SK-N-DZ (cell line): ENCODE data around the gene TP73.

Experiments
- DNase-seq: peaks from one replicate; pipeline ENCODE4 v3.0.0-alpha.2; 2015; ENCODE audit warnings: low spot score

The TP73 gene

DNA sequence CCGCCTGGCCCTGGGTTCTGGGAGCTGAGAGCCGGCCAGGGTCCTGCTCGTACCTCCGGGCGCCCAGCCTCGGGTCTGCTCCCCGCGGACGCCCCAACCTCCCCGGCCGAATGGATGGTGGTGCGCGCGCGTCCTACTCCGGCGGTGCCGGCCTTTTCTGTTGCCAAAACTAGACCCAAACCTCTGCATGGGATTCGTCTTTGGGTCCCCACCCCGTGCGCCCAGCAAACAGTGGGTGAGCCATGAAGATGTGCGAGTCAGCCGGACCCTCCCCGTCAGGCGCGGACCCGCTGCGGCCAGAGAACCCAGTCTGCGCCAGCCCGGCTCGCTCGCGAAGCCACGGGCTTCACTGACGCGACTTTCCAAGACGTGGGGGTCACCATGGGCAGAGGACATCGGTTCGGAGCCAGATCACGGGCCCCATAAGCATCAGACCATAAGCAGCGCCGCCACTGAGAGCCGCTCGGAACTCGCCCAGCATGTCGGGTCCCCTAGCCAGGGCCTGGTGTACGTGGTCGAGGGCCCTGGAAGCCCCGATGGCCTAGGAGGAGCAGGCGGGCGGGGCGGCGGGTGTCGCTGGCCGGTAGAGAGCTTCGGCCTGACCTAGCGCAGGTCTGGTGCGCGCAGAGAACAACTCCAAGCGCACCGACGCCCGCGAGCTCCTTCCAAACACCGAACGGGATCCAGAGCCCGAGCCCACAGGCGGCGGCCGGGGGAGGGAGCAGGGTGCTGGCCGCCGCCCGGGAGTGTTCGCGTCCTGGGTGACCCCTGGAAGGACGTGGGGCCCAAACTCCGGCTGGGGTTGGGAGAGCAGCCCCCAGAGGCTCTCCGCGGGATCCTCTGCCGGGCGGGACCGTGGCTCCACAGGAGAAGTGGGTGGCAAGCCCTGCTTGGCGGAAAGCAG lies 1.0 kb upstream of the TP73 start:
- no peak for DNase-seq

DNA sequence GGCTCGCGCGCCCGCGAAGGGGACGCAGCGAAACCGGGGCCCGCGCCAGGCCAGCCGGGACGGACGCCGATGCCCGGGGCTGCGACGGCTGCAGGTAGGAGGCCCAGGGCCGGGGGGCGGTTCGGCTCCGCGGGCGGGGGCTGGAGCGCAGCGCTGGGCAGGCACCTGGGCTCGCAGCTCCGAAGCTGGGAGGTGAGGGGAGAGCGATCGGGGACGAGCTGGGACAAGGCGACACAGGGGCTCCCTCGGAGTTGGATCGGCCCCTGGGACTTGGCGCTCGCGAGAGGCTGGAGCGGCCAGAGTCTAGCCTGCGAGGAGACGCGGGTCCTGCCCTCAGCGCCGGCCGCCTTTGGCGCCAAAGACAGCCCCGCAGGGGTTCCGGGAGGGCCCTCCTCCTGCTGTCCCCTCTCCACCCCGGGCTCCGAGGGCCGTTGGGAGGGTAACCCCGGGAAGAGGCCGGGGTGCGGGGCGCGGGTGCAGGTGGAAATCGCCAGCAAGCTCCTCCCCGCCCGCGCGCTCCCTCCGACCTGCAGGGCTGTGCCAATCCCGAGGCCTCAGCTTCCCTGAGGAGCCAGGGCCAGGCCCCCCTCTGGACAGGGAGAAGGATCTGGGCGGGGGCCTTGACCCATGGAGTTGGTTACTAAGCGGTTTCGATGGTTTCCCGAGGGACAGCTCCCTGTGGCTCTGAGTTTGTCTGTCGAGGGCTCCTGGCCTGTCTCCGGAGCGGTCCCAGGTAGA lies 401 bp downstream of the TP73 start:
- no peak for DNase-seq

DNA sequence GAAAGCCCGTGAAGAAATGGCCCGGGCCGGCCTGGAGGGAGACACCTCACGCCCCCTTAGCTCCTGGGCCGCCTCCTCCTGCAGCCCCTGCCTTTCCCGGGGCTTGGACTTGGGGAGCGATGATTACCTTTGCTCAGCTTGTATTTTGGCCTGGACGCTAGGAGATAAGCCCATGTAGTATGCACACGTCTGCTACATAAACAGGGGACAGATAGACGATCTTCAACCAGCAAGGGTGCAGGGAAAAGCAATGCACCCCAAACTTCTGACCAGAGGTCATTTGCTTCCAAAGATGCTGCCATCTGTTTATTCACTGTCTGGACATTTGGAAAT lies 936 bp downstream of the TP73 start:
- no peak for DNase-seq

DNA sequence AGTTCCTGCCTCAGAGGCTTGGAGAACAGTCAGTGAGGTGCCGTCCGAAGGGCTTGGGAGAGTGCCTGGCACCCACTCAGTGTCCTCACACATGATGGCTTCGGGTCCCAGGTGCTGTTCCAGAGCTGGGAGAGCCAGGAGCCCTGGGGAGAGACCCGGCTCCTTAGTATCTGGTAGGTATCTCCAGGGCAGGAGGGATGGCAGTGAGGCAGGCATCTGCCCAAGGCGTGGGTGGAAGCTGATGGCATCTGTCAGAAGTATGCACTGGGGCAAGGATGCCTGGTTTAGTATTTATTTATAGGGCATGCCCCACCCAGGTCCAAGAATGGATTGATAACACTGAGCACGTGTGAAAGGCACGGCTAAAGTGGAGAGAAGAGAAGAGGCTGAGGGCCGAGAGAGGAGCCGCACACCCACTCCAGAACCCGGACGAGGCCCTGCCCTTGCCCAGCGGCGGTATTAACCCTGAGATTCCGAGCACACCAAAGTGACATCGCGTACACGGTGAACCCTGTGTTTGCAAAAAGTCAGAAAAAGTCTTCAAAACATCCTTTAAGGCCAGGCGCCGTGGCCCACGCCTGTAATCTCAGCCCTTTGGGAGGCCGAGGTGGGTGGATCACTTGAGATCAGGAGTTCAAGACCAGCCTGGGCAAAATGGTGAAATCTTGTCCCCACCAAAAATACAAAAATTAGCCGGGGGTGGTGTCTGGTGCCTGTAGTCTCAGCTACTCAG lies 2.4 kb downstream of the TP73 start:
- DNase-seq = no peak

DNA sequence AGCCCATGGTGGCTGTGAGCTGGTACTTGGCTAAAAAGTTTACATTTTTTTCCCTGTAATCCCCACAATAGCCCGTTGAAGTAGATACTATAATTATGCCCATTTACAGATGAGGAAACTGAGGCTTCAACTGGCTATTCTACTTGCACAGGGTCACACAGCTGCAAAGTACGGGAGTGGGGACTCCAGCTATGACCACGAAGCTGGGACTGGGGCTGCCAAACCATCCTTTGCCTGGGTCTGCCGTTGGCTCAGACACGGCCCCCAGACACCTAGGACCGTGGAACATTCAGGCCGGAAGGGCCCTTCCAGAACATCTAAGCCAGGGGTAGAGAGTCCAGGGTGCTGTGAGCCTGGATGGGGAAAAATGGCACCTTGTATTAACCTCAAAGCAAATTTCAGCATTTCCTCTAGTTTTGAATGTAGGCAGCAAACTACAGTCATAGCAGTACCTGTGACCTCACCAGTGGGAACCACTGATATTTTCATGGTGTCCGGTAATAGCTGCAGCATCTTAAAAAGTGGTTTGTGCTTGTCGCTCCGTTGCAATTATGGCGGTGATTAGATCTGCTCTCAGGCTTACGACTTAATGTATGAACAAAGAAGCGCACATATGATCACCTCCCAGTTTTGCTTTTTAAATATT lies 4.3 kb downstream of the TP73 start:
- no peak for DNase-seq

DNA sequence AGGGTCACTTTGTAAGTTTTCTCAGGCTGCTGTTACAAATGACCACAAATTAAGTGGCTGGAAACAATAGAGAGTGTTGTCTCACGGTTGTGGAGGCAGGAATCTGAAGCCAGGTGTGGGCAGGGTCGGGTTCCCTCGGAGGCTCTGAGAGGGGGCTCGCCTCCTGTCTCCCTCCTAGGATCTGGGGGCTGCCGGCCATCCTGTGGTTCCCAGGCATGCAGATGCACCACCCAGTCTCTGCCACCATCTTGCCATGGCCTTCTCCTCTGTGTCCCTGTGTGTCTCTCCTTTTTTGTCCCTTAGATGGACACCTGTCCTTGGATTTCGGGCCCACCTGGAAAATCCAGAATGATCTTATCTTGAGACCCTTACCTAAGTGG lies 4.8 kb downstream of the TP73 start:
- DNase-seq = no peak

DNA sequence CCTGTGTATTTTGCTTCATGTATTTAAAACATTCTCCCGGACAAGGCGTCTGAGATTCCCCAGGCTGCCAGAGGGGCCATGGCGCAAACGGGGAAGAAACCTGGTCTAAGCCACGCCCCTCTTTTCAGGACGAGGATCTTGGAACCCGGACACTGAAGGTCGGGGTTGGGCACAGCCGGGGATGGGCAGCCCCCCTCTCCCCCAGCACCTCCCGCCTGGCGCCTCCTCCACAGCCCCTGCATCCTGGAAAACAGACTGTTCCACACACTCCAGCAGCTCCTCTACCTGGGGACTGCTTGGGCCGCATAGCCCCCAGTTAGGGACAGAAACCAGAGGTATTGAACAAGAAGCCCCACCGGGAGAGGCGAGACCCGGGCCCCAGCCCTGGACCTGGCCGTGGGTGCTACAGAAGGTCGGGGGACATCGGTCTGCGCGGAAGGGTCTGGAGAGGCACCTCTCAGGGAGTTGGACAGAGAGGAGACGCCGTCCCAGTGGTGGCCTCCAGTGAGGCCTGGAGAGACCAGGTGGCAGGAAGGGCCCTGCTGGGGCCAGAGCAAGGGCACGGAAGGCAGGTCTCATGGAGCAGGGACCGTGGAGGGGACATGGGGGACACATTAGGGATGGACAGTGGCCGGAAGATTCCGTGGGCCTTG lies 5.4 kb downstream of the TP73 start:
- DNase-seq = no peak

DNA sequence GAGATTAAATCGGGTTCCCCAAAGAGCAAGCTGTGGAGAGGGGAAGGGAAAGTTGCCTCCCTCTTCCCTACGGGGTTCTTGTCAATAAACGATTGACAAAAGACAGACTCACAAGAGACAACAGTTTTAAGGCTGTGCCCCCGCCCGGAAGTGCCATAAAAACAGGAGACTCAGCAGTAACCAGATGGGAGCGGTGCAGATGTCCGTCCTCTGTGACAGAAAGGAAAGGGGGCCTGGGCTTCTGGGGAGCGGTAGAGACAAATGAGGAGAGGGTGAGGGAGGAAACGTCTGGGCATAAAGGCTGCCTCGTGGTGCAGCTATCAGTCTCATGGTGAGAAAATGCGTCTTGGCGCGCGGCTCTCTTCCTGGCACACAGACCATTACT lies 5.9 kb downstream of the TP73 start:
- peak; percentile 65 for DNase-seq

DNA sequence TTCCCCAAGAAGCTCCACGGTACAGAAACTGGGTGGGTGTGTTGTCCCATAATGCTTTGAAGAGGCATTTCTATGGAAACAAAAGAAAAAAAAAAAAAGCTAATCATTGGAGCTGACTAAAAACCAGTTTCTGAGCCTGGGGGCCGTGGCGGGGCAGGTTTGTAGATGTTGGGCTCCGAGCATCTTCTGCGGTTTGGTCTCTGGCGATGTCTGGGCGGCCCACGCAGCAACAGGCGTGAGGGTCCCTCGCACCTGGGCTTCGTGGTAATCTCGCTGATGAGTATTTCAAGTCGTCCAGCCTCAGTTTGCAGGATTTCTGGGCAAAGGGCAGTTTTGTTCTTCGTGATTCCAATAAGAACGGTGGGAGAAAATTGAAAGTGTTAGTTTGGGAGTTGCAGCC lies 6.8 kb downstream of the TP73 start:
- DNase-seq = no peak

DNA sequence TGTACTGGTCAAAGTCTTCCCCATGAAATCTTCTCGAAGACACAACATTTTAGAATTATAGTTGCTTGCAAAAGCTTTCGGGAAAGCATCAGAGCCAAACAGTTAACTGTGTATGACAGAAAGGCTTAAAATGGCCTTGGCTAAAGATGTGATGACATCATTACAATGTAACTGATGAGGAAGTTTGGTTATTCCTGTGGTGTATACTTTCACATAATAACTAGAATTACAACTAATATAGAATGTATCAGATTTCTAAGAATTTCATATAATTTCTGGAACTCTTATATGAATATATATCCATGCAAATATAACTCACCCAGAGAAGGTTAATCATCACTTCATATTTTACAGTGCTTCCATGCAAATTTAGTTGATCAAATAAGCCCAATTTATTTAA lies 8.4 kb downstream of the TP73 start:
- no peak for DNase-seq

DNA sequence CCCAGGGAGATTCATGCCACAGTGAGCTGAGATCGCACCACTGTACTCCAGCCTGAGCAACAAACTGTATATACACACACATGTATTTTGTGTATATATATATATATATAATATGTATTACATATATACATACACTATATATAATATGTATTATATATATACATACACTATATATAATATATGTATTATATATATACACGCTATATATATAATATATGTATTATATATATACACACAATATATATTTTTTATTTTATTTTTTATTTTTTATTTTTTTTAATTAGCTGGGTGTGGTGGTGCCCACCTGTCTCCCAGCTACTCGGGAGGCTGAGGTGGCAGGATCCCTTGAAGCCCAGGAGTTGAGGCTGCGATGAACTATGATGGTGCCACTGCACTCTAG lies 9.3 kb downstream of the TP73 start:
- DNase-seq = no peak

DNA sequence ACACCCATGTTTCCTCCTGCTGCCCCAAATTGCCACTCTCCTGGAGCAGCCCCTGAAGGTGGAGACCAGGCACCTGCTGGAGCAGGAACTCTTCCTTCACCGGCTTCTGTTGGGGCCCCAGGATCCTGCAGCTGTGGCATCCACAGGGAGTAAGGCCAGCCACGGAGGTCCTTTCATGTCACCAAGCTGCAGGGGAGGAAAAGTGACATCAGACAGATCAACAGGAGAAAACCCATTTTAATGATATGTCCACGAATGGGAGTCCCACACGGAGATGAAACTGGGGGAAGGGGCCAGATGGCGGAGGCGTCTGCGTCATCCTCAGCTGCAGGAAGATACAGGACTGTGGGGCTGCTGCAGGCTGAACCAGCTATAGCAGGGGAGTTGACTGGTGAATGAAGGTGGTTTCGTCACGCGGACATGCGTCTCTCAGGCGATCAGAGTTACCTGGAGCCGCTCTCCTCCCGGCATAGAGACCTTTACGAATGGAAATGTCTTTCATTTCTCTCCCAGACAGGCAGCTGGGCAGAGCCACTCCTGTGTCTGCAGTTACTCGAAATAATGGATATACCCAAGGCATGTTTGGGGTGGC lies 9.9 kb downstream of the TP73 start:
- no peak for DNase-seq

DNA sequence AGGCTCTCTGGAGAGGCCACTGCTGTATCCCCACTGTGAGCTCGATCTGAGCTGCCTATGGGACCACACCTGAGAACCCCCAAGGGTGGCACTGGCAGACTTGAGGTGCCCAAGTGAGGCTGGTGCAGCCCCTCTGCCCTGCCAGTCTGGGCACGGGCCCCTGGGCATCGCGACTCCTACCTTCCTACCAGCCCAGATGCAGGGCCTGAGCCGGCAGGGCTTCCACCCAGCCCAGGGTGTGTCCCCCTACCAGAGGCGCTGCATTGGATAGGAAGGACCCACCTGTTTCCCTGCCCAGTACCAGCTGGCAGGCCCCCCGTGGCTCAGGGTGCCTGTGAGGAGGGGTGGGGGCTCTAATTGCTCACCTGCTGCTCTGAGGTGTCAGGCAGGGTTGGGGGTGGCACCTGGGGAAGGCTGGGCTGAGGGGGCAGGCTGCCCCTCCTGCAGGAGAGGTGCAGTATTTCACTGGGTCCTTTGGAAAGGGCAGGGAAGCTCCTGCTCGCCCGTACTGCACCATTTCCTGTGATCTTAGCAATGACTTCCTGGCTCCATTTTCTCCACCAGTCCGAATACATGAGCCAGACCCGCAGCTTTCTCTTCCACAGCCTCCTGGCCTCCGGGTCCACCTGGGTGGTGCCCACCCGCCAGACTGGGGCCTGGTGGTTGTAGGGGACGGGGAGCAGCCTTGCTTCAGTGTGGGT lies 11.8 kb downstream of the TP73 start:
- DNase-seq = no peak

DNA sequence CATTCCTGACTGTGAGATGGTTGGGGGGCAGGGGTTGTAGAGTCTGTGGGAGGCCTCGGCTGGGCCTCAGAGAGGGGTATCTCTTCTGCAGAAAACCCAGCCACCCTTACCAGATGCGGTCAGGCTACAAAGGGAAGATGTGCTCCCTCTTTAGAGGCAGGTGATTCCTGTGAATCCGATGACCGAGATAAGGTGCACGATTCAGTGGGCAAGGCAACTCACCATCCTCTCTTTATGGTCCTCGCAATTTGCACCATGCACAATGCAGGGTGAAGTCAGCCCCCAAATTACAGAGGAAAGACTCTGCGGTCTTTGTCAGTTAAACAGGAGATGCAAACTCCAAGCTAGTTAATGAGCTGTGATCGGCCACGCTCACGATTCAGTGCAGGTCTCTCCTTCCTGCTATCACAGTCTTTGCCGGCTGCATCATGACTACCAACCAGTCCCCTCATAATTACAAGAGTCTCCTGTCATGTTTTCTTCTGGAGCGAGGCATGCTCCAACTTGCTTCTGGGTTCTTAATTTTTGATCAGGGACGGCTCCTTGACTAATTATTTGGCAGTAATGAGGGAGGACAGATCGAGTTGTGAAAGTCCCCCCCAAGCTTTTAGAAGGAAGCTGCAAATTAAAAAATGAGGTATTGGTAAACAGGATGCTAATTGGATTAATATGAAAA lies 12.5 kb downstream of the TP73 start:
- no peak for DNase-seq

DNA sequence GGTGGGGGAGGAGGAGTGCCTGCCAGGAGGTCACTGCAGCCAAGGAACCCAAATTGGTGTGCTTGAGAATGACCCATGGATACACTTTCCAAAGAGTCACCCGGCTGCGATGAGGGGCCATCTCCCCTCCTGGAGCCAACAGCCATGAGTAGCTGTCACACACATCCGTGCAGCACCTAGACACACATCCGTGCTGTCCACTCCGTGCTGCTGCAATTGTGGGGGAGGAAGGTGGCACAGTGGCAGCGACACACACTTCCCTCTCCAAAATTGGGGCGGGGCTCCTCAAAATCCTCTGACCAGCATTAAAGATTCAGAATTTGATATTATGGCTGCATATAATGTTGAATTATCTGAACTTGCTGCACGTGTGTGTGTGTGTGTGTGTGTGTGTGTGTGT lies 15.8 kb downstream of the TP73 start:
- DNase-seq = no peak

DNA sequence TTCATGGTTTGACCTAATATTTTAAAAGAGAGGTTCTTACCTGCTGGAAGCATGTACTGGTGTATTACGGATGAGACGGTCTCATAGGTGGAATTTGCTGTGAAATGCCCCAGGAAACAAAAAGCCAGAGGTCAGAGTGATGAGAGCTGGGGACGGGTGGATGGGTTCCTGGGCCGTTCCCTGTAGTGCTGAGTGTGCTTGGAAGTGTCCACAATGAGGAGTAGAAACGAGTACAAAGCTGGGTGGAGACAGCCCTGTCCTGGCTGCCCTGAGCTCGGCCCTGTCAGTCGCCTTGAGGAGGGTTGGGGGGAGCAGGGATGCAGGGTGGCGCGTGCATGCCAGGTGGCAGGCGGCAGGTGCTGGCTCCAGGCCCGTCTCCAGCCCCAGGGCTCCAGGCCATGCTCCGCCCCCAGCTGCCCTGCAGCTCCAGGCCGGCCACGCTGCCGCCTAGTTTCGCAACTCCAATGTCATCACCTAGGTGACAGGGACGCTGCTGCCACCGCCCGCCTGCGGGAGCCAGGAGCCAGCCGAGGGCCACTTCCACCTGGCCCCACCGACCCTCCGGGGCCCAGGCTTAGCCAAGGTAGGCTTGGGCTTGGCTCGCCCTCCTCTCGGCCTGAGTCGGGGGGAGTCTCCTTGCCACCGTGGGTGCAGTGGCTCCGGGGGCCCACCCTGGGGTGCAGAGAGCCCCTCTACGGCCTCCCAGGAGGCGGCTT lies 16.4 kb downstream of the TP73 start:
- DNase-seq = peak; percentile 56

DNA sequence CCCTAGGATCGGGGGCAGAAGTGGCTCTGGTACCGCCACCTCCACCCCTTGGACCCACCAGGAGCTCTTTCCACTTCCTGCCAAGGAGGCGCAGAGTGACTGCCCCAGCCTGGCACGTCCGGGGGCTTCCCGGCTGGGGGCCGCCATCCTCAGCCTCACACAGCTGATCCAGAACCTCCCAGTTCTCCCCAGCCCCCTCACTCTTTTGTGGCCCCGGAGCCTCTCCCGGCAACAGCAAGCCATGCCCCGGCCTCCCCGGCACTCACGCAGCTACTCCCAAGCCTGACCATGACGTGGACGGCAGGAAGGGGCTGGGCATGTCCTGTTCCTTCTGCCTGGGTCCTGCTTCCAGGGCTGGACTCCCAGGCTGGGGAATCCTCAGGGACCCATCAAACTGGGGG lies 17.1 kb downstream of the TP73 start:
- no peak for DNase-seq

DNA sequence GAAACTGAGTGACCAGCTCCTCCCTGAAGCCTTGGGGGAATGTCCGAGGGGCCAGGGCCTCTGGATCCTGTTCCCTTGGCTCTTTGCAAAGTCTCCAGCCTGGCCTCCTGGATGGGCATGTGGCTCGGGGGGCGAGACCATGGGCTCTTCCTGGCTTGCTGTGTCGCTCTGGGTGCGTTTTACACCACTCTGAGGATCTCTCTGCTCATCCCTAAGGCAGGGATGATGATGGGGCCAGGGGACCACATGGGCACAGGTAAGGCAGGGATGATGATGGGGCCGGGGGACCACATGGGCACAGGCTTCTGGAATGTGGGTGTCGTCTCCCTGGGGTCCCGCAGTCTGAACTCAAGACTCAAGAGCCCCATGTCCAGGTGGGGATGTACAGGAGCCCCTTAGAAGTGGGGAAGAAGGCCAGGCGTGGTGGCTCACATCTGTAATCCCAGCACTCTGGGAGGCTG lies 17.7 kb downstream of the TP73 start:
- DNase-seq = no peak

DNA sequence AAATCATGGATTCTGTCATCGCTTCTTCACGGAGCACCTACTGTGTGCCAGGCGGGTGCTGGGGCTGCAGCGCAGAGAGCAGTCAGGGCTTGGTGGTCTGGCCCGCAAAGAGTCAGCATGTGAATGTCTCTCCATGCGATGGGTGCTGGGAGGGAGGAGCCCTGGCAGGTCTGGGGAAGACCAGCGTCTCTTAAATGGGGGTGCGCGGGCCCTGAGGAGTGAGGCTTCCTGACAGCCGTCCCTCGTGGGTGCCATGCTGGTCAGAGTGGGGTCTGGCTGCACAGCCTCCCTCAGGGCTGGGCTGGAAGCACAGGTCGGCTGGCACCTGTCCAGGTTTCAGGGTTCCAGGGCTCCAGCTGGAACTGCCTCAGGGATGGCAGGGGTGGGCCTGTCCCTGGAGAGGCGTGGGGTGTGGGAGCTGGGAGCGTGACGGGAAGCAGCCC lies 18.5 kb downstream of the TP73 start:
- DNase-seq = no peak
